Measurements from ENCODE around the gene EFCAB8.
"Not testable (repeated sequence)": the region's sequence is repeated elsewhere in the genome, so short reads cannot be mapped to it uniquely, and the experiment has no call there.

The EFCAB8 gene

GRCh38 chr20:32943490-32944052 lies 84.8 kb downstream of the EFCAB8 start:
- TF ChIP-seq CTCF (IDR thresholded peaks at IDR 0.05; ENCODE audit: low read depth, low read length), result no peak
- DNase-seq (ENCODE audit: extremely low read depth, low read depth), result no peak

- peak; percentile 72 for TF ChIP-seq CTCF (IDR thresholded peaks at IDR 0.05; ENCODE audit: low read depth, low read length)
- DNase-seq (ENCODE audit: extremely low read depth, low read depth), result no peak
Measured at GRCh38 chr20:32945710-32946221, 87.0 kb downstream of the EFCAB8 start.

GRCh38 chr20:32946629-32947028 lies 87.9 kb downstream of the EFCAB8 start:
- no peak for DNase-seq (ENCODE audit: extremely low read depth, low read depth)
- no peak for TF ChIP-seq CTCF (IDR thresholded peaks at IDR 0.05; ENCODE audit: low read depth, low read length)

GRCh38 chr20:32950539-32950938 lies 91.8 kb downstream of the EFCAB8 start:
- not testable (repeated sequence) for DNase-seq (ENCODE audit: extremely low read depth, low read depth)

- DNase-seq (ENCODE audit: extremely low read depth, low read depth), result no peak
- no peak for TF ChIP-seq CTCF (IDR thresholded peaks at IDR 0.05; ENCODE audit: low read depth, low read length)
Measured at GRCh38 chr20:32957459-32957858, 98.7 kb downstream of the EFCAB8 start.

- no peak for TF ChIP-seq CTCF (IDR thresholded peaks at IDR 0.05; ENCODE audit: low read depth, low read length)
- DNase-seq (ENCODE audit: extremely low read depth, low read depth), result no peak
Measured at GRCh38 chr20:32958574-32958973, 99.9 kb downstream of the EFCAB8 start.

GRCh38 chr20:32959351-32960221 lies 100.9 kb downstream of the EFCAB8 start:
- TF ChIP-seq CTCF (IDR thresholded peaks at IDR 0.05; ENCODE audit: low read depth, low read length), result no peak
- no peak for DNase-seq (ENCODE audit: extremely low read depth, low read depth)

All from AG09319 (cell line).